Fibroblast of lung (primary cell): ENCODE data around the gene TRNP1. TPM values are rescaled to one million over a fixed set of nuclear protein-coding genes. Genes with fewer than 3 reads are reported as not detected.

Source experiments
- DNase-seq, 2 donors: peaks; one replicate each; pipeline versions ENCODE4 v3.0.0 to v3.0.0-alpha.2; 2010; ENCODE audit warnings: low read depth in 2 of 2
- H2AFZ ChIP-seq: 2 replicates; pipeline ENCODE4 v1.5.1; 2012; ENCODE audit warnings: low read length, control low read depth, inconsistent platforms
- H3K27ac ChIP-seq: 2 replicates; pipeline ENCODE4 v1.5.1; 2011; ENCODE audit warnings: low read length, control low read depth; ENCODE audit not compliant: insufficient read depth
- H3K27me3 ChIP-seq: 2 replicates; pipeline ENCODE4 v1.5.1; 2011; ENCODE audit warnings: mild to moderate bottlenecking, low read length; ENCODE audit not compliant: control insufficient read depth, insufficient read depth
- H3K36me3 ChIP-seq: 2 replicates; pipeline ENCODE4 v1.5.1; 2011; ENCODE audit warnings: low read length; ENCODE audit not compliant: control insufficient read depth, insufficient read depth
- H3K4me1 ChIP-seq: 2 replicates; pipeline ENCODE4 v1.5.1; 2011; ENCODE audit warnings: low read length; ENCODE audit not compliant: control insufficient read depth, insufficient read depth; ENCODE audit errors: extremely low read depth
- H3K4me2 ChIP-seq: 2 replicates; pipeline ENCODE4 v1.5.1; 2011; ENCODE audit warnings: low read length, control low read depth; ENCODE audit not compliant: insufficient read depth; ENCODE audit errors: extremely low read depth
- H3K4me3 ChIP-seq, 4 experiments: fragments of 200-600 bp in 1 of 4; sonication (generic) in 1 of 4; replicated peaks in 1 of 4; 2 replicates each; pipeline ENCODE4 v1.5.1; 2011 to 2016; ENCODE audit warnings: low read length in 4 of 4, low read depth in 3 of 4, mild to moderate bottlenecking in 3 of 4, control low read depth in 2 of 4, inconsistent platforms in 1 of 4, mixed read lengths in 1 of 4; ENCODE audit not compliant: insufficient read depth in 1 of 4; ENCODE audit errors: control extremely low read depth in 1 of 4
- H3K79me2 ChIP-seq: 2 replicates; pipeline ENCODE4 v1.5.1; 2012; ENCODE audit warnings: mild to moderate bottlenecking, low read length, inconsistent platforms; ENCODE audit not compliant: control insufficient read depth, insufficient read depth
- H3K9ac ChIP-seq: 2 replicates; pipeline ENCODE4 v1.5.1; 2011; ENCODE audit warnings: mild to moderate bottlenecking, low read length, control low read depth; ENCODE audit not compliant: insufficient read depth
- H3K9me3 ChIP-seq: 2 replicates; pipeline ENCODE4 v1.5.1; 2012; ENCODE audit warnings: low read depth, low read length; ENCODE audit not compliant: control insufficient read depth, insufficient read depth
- H4K20me1 ChIP-seq: 2 replicates; pipeline ENCODE4 v1.5.1; 2011; ENCODE audit warnings: low read length; ENCODE audit not compliant: control insufficient read depth, insufficient read depth; ENCODE audit errors: extremely low read depth
- CTCF ChIP-seq, 2 donors: IDR thresholded peaks in 1 of 2; conservative IDR thresholded peaks in 1 of 2; 1 replicate in 1 of 2; 2 replicates in 1 of 2; pipeline ENCODE4 v1.5.1; 2011 to 2012; ENCODE audit warnings: low read length in 2 of 2, control low read depth in 1 of 2, inconsistent platforms in 1 of 2, low read depth in 1 of 2, mild to moderate bottlenecking in 1 of 2
- EZH2 ChIP-seq: IDR thresholded peaks from 2 replicates; pipeline ENCODE4 v1.5.1; 2012; ENCODE audit warnings: low read length, control low read depth, mild to moderate bottlenecking; ENCODE audit errors: missing control alignments
- polyA plus RNA-seq, 2 donors: library from polyadenylated mRNA; depleted of rRNA in 1 of 2; stranded (reverse) in 1 of 2; unstranded in 1 of 2; fragments of >200 nt; gene quantifications; 2 replicates each; pipeline ENCODE4 v1.2.1, GENCODE V29; 2011 to 2012; ENCODE audit warnings: missing spikeins in 1 of 2
- total RNA-seq: library from RNA; depleted of rRNA; stranded (reverse); fragments of >200 nt; gene quantifications from 2 replicates; pipeline ENCODE4 v1.2.1, GENCODE V29; 2014

Gene TRNP1
- total and polyA plus RNA-seq, 2 donors (not counting 1 experiment from before 2014, with no cell fraction given): 16.2 to 32.6 TPM

- H3K9ac ChIP-seq: no peak overlapping the region
- H2AFZ ChIP-seq: no peak overlapping the region
- peaks cover 20% of the 10 kb centered on the region for H3K4me1 ChIP-seq
- peaks cover 16% of the 10 kb centered on the region for H3K79me2 ChIP-seq
- no peaks in the 10 kb centered on the region for H3K27me3 ChIP-seq
- no peaks in the 10 kb centered on the region for H3K36me3 ChIP-seq
- peak in 1 of 2 donors; percentile 17 for TF ChIP-seq CTCF (conservative IDR thresholded peaks at IDR 0.05 in 1 of 2, IDR thresholded peaks at IDR 0.05 in 1 of 2; ENCODE audit: low read depth in 1 of 2, low read length in 2 of 2)
- no peak for TF ChIP-seq EZH2
- H3K4me2 ChIP-seq: peak overlapping the region; percentile 48
- peak; percentile 52 to 83 for DNase-seq
- no peak overlapping the region for H3K4me3 ChIP-seq
- H3K9me3 ChIP-seq: no peaks in the 10 kb centered on the region
- H4K20me1 ChIP-seq: no peaks in the 10 kb centered on the region
- H3K27ac ChIP-seq: peak overlapping the region; percentile 47
These were observed 2.0 kb upstream of the TRNP1 start for GRCh38 chr1:26991310-26992116.

- peaks cover 37% of the 10 kb centered on the region for H3K4me1 ChIP-seq
These were observed 711 bp downstream of the TRNP1 start for GRCh38 chr1:26994020-26994786.

More at GRCh38 chr1:26994020-26994786, 711 bp downstream of the TRNP1 start:
- peaks cover 16% of the 10 kb centered on the region for H3K79me2 ChIP-seq
- peak overlapping the region; percentile 70 for H3K9ac ChIP-seq
- peak overlapping the region; percentile 73 to 98 (median 76) for H3K4me3 ChIP-seq
- H3K27ac ChIP-seq: peak overlapping the region; percentile 70
- H3K9me3 ChIP-seq: no peaks in the 10 kb centered on the region
- H4K20me1 ChIP-seq: no peaks in the 10 kb centered on the region
- peak overlapping the region; percentile 39 for H2AFZ ChIP-seq
- no peak for DNase-seq
- peak overlapping the region; percentile 70 for H3K4me2 ChIP-seq
- H3K36me3 ChIP-seq: no peaks in the 10 kb centered on the region
- TF ChIP-seq EZH2 (no peak), CTCF (conservative IDR thresholded peaks at IDR 0.05 in 1 of 2, IDR thresholded peaks at IDR 0.05 in 1 of 2; ENCODE audit: low read depth in 1 of 2, low read length in 2 of 2) (no peak)
- H3K27me3 ChIP-seq: no peaks in the 10 kb centered on the region
